ENCODE measurements around the gene BEST3.

The BEST3 gene

DNA sequence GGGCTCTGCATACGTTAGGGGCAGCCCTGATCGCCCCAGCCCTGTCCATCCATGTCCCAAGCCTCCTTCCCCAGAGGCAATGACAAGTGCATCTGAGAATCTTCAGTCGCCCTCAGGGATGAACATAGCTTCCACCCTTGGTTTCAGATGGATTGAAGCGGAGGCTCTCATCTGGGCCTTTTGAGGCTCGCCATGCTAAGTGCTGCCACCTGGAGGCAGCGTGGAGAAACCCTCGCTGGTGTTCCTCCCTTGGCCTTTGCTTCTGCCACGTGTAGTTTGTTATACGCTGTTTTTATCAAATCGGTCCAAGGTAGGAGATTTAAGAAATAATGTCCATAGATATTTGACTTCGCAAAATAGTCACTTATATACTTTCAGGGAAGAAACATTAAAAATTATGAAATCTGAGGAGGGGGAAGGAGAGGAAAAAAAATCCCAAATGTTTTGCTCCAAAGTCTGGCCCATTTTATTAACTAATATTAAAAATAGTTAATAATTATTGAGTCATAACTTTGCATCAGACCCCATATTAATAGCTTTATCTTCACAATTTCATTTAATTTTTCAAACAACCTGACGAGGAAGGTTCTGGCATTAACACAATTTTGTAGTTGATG lies 59.6 kb downstream of the BEST3 start:
- POLR2A ChIA-PET = interaction anchor here (0.5 kb wide), 2 partner anchors 238 to 1063 kb away, joined by 3 read pairs; no protein-coding TSS in a partner anchor

DNA sequence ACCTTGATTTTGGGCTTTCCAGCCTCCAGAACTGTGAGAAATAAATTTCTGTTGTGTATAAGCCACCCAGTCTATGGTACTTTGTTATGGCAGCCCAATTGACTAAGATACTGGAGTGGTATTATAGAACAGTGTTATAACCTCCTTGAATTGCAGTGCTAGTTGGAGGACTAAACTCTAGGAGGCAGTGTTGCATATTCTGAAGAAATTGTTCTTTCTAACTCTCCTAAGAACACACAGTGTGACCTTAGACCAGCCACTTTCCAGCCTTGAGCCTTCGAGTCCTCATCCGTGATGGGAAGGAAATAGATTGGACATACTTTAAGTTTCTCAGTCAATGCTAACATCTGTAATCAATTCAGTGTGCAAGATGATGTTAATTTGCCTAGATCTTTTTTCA lies 66.0 kb downstream of the BEST3 start:
- no CpG with 5 or more reads among the region's 2 CpGs for WGBS (ENCODE audit: insufficient coverage)
- no peak overlapping the region for H3K27ac ChIP-seq (ENCODE audit: insufficient read depth in 1 of 2, low read depth in 1 of 2, low read length in 2 of 2, poor library complexity in 1 of 2, severe bottlenecking in 2 of 2)
- H3K9me3 ChIP-seq (ENCODE audit: control extremely low read depth in 1 of 5, control insufficient read depth in 4 of 5, insufficient read depth in 2 of 5, low read depth in 1 of 5, low read length in 4 of 5) = no peaks in the 10 kb centered on the region
- DNase-seq = no peak
- ChIA-PET POLR2A (no interaction called here), CTCF (no interaction called here)
- no peaks in the 10 kb centered on the region for H3K36me3 ChIP-seq (ENCODE audit: control insufficient read depth in 4 of 4, insufficient read depth in 4 of 4, low read length in 3 of 4)
- no peak overlapping the region for H3K4me3 ChIP-seq (ENCODE audit: control insufficient read depth in 1 of 7, extremely low read depth in 1 of 7, insufficient read depth in 4 of 7, low read depth in 2 of 7, low read length in 6 of 7)
- no peaks in the 10 kb centered on the region for H3K27me3 ChIP-seq (replicated peaks in 2 of 5; ENCODE audit: control insufficient read depth in 4 of 5, insufficient read depth in 5 of 5, low read length in 4 of 5)
- no peaks in the 10 kb centered on the region for H3K4me1 ChIP-seq (ENCODE audit: control extremely low read depth in 1 of 4, control insufficient read depth in 4 of 4, insufficient read depth in 4 of 4, low read length in 3 of 4)

More for the DNA sequence above, 59.6 kb downstream of the BEST3 start:
- Histone ChIP-seq H3K27me3 (replicated peaks in 2 of 5; ENCODE audit: control insufficient read depth in 4 of 5, insufficient read depth in 5 of 5, low read length in 4 of 5) (no peaks in the 10 kb centered on the region), H3K36me3 (ENCODE audit: control insufficient read depth in 4 of 4, insufficient read depth in 4 of 4, low read length in 3 of 4) (no peaks in the 10 kb centered on the region), H3K4me3 (ENCODE audit: control insufficient read depth in 1 of 7, extremely low read depth in 1 of 7, insufficient read depth in 4 of 7, low read depth in 2 of 7, low read length in 6 of 7) (no peak overlapping the region), H3K9me3 (ENCODE audit: control extremely low read depth in 1 of 5, control insufficient read depth in 4 of 5, insufficient read depth in 2 of 5, low read depth in 1 of 5, low read length in 4 of 5) (no peaks in the 10 kb centered on the region), H3K27ac (ENCODE audit: insufficient read depth in 1 of 2, low read depth in 1 of 2, low read length in 2 of 2, poor library complexity in 1 of 2, severe bottlenecking in 2 of 2) (no peak overlapping the region), H3K4me1 (ENCODE audit: control extremely low read depth in 1 of 4, control insufficient read depth in 4 of 4, insufficient read depth in 4 of 4, low read length in 3 of 4) (no peaks in the 10 kb centered on the region)
- WGBS (ENCODE audit: insufficient coverage) = 51% methylated on average over 7 of the region's 12 CpGs
- DNase-seq = peak; percentile 49 to 79 (median 72)
- CTCF ChIA-PET = interaction anchor here (0.6 to 4.8 kb wide), 12 partner anchors 9 to 504 kb away, joined by 3 to 30 read pairs (median 3); no protein-coding TSS in a partner anchor

DNA sequence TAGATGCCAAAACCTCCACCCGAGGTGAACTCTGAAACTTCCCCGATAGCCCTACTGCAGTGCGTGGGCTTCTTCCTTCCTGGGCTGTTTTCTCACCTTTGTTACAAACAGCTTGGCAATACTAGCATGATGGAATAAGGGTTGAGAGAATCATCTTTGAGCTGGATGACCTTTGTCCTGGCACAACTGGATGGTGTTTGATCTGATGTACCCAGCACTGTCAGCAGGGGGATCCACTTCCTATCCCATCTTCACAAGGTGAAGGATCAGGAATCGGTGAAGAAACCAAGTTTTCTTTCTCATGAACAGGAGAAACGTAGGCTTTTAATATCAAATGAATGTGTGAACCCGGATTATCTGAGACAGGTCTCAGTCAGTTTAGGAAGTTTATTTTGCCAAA lies 68.9 kb downstream of the BEST3 start:
- no peaks in the 10 kb centered on the region for H3K4me1 ChIP-seq (ENCODE audit: control extremely low read depth in 1 of 4, control insufficient read depth in 4 of 4, insufficient read depth in 4 of 4, low read length in 3 of 4)
- ChIA-PET POLR2A (no interaction called here), CTCF (interaction anchor here (3.8 kb wide), 1 partner anchor 9 kb away, joined by 14 read pairs; no protein-coding TSS in a partner anchor)
- H3K27ac ChIP-seq (ENCODE audit: insufficient read depth in 1 of 2, low read depth in 1 of 2, low read length in 2 of 2, poor library complexity in 1 of 2, severe bottlenecking in 2 of 2) = no peak overlapping the region
- H3K4me3 ChIP-seq (ENCODE audit: control insufficient read depth in 1 of 7, extremely low read depth in 1 of 7, insufficient read depth in 4 of 7, low read depth in 2 of 7, low read length in 6 of 7) = no peak overlapping the region
- no peaks in the 10 kb centered on the region for H3K27me3 ChIP-seq (replicated peaks in 2 of 5; ENCODE audit: control insufficient read depth in 4 of 5, insufficient read depth in 5 of 5, low read length in 4 of 5)
- H3K36me3 ChIP-seq (ENCODE audit: control insufficient read depth in 4 of 4, insufficient read depth in 4 of 4, low read length in 3 of 4) = no peaks in the 10 kb centered on the region
- no peaks in the 10 kb centered on the region for H3K9me3 ChIP-seq (ENCODE audit: control extremely low read depth in 1 of 5, control insufficient read depth in 4 of 5, insufficient read depth in 2 of 5, low read depth in 1 of 5, low read length in 4 of 5)
- WGBS (ENCODE audit: insufficient coverage) = 98% methylated on average over 5 of the region's 6 CpGs
- DNase-seq = no peak

DNA sequence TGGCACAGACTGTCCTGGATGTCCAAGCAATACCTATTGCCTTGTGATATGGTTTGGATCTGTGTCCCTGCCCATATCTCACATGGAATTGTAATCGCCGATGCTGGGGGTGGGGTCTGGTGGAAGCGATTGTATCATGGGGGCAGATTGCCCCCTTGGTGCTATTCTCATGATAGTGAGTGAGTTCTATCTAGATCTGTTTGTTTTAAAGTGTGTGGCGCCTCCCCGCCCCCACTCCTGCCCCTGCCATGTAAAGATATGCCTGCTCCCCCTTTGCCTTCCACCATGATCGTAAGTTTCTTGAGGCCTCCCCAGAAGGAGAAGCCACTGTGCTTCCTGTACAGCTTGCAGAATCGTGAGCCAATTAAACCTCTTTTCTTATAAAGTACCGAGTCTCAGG lies 71.6 kb downstream of the BEST3 start:
- WGBS (ENCODE audit: insufficient coverage) = 96% methylated on average over 4 of the region's 8 CpGs
- CTCF ChIA-PET = no interaction called here

DNA sequence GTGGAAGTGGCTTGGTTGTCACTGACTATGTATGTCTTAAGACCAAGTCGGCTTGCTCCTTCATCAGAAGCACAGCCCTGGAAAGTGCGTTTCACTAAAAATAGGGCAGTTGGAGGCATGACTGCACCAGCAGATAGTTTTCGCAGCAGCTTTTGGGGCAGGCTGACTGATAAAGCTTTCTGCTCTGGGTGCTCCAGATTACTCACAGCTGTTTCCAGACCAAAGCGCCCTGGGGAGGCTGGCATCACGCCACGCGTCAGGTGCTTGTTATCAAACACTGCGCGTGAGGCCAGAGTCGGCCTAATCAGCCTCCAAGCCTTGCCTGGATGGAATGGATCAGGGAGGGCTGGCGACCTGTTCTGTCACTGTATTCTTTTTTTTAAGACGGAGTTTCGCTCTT lies 75.1 kb downstream of the BEST3 start:
- CTCF ChIA-PET = no interaction called here
- H3K4me1 ChIP-seq (ENCODE audit: control extremely low read depth in 1 of 4, control insufficient read depth in 4 of 4, insufficient read depth in 4 of 4, low read length in 3 of 4) = no peaks in the 10 kb centered on the region
- no peak overlapping the region for H3K4me3 ChIP-seq (ENCODE audit: control insufficient read depth in 1 of 7, extremely low read depth in 1 of 7, insufficient read depth in 4 of 7, low read depth in 2 of 7, low read length in 6 of 7)
- no peaks in the 10 kb centered on the region for H3K9me3 ChIP-seq (ENCODE audit: control extremely low read depth in 1 of 5, control insufficient read depth in 4 of 5, insufficient read depth in 2 of 5, low read depth in 1 of 5, low read length in 4 of 5)
- DNase-seq = peak; percentile 51 to 82 (median 67)
- H3K36me3 ChIP-seq (ENCODE audit: control insufficient read depth in 4 of 4, insufficient read depth in 4 of 4, low read length in 3 of 4) = no peaks in the 10 kb centered on the region
- no peaks in the 10 kb centered on the region for H3K27me3 ChIP-seq (replicated peaks in 2 of 5; ENCODE audit: control insufficient read depth in 4 of 5, insufficient read depth in 5 of 5, low read length in 4 of 5)
- H3K27ac ChIP-seq (ENCODE audit: insufficient read depth in 1 of 2, low read depth in 1 of 2, low read length in 2 of 2, poor library complexity in 1 of 2, severe bottlenecking in 2 of 2) = no peak overlapping the region
- 83% methylated on average over 11 of the region's 13 CpGs for WGBS (ENCODE audit: insufficient coverage)
- POLR2A ChIA-PET = no interaction called here

More for the DNA sequence above, 71.6 kb downstream of the BEST3 start:
- Histone ChIP-seq H3K4me1 (ENCODE audit: control extremely low read depth in 1 of 4, control insufficient read depth in 4 of 4, insufficient read depth in 4 of 4, low read length in 3 of 4) (no peaks in the 10 kb centered on the region), H3K4me3 (ENCODE audit: control insufficient read depth in 1 of 7, extremely low read depth in 1 of 7, insufficient read depth in 4 of 7, low read depth in 2 of 7, low read length in 6 of 7) (no peak overlapping the region), H3K36me3 (ENCODE audit: control insufficient read depth in 4 of 4, insufficient read depth in 4 of 4, low read length in 3 of 4) (no peaks in the 10 kb centered on the region), H3K27me3 (replicated peaks in 2 of 5; ENCODE audit: control insufficient read depth in 4 of 5, insufficient read depth in 5 of 5, low read length in 4 of 5) (no peaks in the 10 kb centered on the region), H3K9me3 (ENCODE audit: control extremely low read depth in 1 of 5, control insufficient read depth in 4 of 5, insufficient read depth in 2 of 5, low read depth in 1 of 5, low read length in 4 of 5) (no peaks in the 10 kb centered on the region), H3K27ac (ENCODE audit: insufficient read depth in 1 of 2, low read depth in 1 of 2, low read length in 2 of 2, poor library complexity in 1 of 2, severe bottlenecking in 2 of 2) (no peak overlapping the region)
- POLR2A ChIA-PET = no interaction called here
- no peak for DNase-seq

DNA sequence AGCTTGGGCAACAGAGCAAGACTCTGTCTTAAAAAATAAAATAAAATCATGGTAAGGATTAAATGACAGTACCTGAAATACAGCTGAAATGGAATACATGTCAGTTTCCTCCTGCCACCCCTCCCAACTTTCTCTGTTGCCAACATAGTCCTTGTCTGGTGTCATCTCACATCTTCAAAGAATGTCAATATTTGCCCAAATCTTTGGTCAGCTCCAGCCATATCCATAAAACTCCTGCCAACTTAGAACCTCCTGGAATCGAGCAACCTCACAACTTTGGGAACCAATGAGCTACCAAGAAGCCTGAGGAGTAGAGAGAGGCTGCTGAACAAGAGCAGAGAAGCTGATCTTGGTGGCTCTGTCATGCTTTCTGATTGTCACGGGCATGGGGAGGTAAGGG lies 77.6 kb downstream of the BEST3 start:
- Histone ChIP-seq H3K27ac (ENCODE audit: insufficient read depth in 1 of 2, low read depth in 1 of 2, low read length in 2 of 2, poor library complexity in 1 of 2, severe bottlenecking in 2 of 2) (no peak overlapping the region), H3K27me3 (replicated peaks in 2 of 5; ENCODE audit: control insufficient read depth in 4 of 5, insufficient read depth in 5 of 5, low read length in 4 of 5) (no peaks in the 10 kb centered on the region), H3K36me3 (ENCODE audit: control insufficient read depth in 4 of 4, insufficient read depth in 4 of 4, low read length in 3 of 4) (no peaks in the 10 kb centered on the region), H3K4me1 (ENCODE audit: control extremely low read depth in 1 of 4, control insufficient read depth in 4 of 4, insufficient read depth in 4 of 4, low read length in 3 of 4) (no peaks in the 10 kb centered on the region), H3K4me3 (ENCODE audit: control insufficient read depth in 1 of 7, extremely low read depth in 1 of 7, insufficient read depth in 4 of 7, low read depth in 2 of 7, low read length in 6 of 7) (no peak overlapping the region), H3K9me3 (ENCODE audit: control extremely low read depth in 1 of 5, control insufficient read depth in 4 of 5, insufficient read depth in 2 of 5, low read depth in 1 of 5, low read length in 4 of 5) (no peaks in the 10 kb centered on the region)
- POLR2A ChIA-PET = no interaction called here
- 89% methylated on average over 1 of the region's 2 CpGs for WGBS (ENCODE audit: insufficient coverage)
- no peak for DNase-seq
- CTCF ChIA-PET = interaction anchor here (0.6 to 5.9 kb wide), 4 partner anchors 16 to 218 kb away, joined by 3 to 30 read pairs (median 3); no protein-coding TSS in a partner anchor

DNA sequence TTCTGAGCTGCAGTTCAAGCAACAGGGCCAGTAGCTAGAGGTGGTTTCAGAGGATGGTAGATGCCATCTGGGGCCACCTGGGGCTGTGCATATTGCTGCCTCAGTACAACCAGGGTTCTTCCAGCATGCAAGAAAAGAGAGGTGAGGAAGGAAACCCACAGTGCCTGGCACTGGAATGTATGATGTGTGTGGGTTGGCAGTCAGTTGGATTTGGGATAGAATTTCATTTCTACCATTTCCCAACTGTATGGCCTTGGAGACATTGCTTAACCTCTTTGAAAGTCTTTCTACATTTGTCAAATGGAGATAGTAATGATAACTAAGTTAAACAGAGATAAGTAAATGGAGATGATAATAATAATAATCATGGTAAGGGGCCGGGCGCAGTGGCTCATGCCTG lies 78.2 kb downstream of the BEST3 start:
- ChIA-PET CTCF (interaction anchor here (5.9 kb wide), 1 partner anchor 18 kb away, joined by 30 read pairs; no protein-coding TSS in a partner anchor), POLR2A (no interaction called here)
- DNase-seq = no peak
- Histone ChIP-seq H3K27ac (ENCODE audit: insufficient read depth in 1 of 2, low read depth in 1 of 2, low read length in 2 of 2, poor library complexity in 1 of 2, severe bottlenecking in 2 of 2) (no peak overlapping the region), H3K9me3 (ENCODE audit: control extremely low read depth in 1 of 5, control insufficient read depth in 4 of 5, insufficient read depth in 2 of 5, low read depth in 1 of 5, low read length in 4 of 5) (no peaks in the 10 kb centered on the region), H3K36me3 (ENCODE audit: control insufficient read depth in 4 of 4, insufficient read depth in 4 of 4, low read length in 3 of 4) (no peaks in the 10 kb centered on the region), H3K4me3 (ENCODE audit: control insufficient read depth in 1 of 7, extremely low read depth in 1 of 7, insufficient read depth in 4 of 7, low read depth in 2 of 7, low read length in 6 of 7) (no peak overlapping the region), H3K27me3 (replicated peaks in 2 of 5; ENCODE audit: control insufficient read depth in 4 of 5, insufficient read depth in 5 of 5, low read length in 4 of 5) (no peaks in the 10 kb centered on the region), H3K4me1 (ENCODE audit: control extremely low read depth in 1 of 4, control insufficient read depth in 4 of 4, insufficient read depth in 4 of 4, low read length in 3 of 4) (no peaks in the 10 kb centered on the region)
- whole genome bisulfite sequencing (ENCODE audit: insufficient coverage) = 100% methylated on average over 2 of the region's 2 CpGs

Data from common myeloid progenitor, CD34-positive (primary cell).